CMK (cell line): ENCODE results near the gene PLAU.
"Not testable (repeated sequence)": the region's sequence is repeated elsewhere in the genome, so short reads cannot be mapped to it uniquely, and the experiment has no call there.

ENCODE experiments used
- DNase-seq: peaks from one replicate; pipeline ENCODE4 v3.0.0-alpha.2; 2010; ENCODE audit warnings: low read depth

PLAU gene

DNA sequence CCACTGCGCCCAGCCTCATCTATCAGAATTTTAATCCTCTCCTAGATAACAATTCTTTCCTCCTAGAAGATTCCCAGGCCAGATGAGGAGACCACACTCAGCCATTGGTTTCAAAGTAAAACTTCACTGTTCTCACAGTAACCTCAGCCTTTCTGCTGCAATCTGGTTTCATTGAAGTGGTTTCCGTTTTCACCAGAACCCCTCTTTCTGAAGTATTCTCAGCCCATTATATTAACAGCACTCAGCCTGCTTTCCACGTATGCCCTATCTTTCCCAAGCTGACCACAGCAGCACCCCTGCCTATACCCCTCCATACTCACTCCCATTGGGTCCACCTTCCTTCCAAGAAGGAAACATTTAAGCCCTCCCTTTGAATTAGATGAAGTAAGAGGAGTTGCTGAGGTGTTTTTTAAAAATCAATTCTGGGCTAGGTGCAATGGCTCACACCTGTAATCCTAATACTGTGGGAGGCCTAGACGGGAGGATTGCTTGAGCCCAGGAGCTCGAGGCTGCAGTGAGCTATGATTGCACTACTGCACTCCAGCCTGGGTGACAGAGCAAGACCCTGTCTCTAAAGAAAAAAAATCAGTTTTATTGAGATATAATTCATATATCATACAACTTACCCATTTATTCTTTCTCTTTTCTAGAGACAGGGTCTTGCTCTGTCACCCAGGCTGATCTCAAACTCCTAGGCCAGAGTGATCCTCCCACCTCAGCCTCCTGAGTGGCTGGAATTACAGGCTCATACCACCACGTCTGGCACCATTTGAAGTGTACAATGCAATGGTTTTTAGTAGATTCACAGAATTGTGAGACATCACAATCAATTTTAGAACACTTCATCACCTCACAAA lies 11.3 kb downstream of the PLAU start:
- no peak for DNase-seq

DNA sequence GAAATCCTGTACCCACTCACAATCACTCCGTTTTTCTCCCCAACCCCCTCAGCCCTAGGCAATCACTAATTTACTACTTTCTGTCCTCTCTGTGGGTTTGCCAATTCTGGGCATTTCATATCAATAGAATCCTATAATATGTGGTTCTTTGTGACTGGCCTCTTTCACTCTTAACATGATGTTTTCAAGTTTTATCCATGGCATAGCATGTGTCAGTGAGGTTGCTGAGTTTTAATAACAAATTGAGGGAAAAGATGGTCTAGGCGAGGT lies 11.9 kb downstream of the PLAU start:
- no peak for DNase-seq

DNA sequence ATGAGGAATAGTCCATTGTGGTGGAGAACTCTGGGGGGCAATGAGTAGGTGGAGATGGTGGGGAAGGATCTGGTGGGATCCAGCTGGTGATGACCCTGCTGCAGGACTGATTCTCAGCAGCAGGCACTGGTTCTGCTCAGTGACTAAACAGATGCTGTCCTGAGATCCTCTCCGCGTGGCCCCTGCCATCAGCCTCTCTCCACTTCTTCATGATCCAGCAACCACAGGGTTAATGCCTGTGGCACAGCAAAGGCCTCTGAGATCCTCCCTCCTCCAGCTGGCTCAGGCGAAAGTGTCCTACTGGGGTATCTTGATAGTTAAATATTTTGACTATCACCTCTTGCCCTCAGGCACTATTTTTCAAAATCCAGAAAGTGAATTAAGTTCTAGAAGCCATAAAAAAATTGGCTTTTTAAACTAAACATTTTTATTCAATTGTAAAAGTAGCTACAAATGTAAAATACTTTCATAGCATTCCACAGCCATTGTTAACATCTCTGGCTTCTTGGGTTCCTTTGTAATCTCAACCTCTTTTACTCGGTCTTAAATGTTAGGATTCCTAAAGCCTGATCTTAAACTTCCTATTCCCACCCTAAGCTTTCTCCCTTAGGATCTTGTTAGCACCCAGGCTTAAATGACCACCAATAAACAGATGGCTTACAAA lies 13.1 kb downstream of the PLAU start:
- no peak for DNase-seq

DNA sequence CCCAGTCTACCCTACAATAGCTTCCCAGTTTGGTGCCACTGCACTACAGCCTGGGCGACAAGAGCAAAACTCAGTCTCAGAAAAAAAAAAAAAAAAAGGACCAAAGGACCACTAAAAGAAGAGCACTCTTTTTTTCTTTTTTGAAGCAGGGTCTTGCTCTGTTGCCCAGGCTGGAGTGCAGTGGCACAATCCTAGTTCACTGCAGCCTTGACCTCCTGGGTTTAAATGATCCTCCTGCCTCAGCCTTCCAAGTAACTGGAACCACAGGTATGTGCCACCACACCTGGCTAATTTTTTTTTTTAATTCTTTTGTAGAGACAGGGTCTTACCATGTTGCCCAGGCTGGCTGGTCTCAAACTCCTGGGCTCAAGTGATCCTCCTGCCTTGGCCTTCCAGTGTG lies 14.0 kb downstream of the PLAU start:
- no peak for DNase-seq

DNA sequence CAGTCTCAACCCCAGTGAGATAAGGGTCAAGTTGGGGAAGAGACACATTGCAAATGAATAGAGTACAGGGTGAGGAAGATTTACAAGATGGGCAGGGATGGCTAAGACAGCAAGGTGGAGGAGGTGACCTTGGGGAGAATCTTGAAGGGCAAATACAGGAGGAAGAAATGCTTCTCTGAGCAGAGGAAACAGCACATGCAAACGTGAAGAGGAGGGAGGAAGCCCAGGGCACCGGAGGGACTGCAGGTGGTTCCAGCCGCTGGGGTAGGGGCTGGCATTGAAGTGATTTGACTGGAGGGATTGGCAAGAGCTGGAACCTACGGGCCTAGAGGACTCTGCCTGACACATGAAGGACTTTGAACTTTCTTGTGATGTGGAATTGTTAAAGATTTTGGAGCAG lies 14.6 kb downstream of the PLAU start:
- DNase-seq = no peak

DNA sequence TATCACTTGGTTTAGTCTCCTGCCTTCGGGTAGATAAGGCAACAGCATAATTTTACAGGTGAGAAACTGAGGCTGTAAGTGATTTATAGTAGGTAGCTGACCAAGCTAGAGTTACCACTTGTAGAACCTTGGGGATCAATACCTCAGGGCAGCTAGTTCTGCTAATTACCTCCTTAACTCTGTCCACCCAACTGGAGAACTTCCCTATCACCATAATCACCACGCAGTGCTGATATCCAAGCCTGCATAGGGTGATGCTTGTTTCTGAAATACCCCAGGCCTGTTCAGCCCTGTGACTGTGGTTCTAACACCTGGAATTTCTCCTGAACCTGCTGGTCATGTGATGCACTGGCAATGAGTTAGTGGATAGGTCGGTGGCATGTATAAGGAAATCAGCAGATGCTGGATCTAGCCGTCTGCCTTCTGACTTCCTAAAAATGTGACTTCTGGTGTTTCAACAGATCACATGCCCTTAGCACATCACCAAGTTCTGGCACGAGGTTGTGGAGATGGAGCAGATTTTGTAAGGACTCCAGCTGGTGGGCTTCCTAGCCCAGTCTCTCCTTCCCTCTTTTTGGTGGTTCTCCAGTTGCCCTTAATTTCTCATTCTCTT lies 15.3 kb downstream of the PLAU start:
- DNase-seq = no peak

DNA sequence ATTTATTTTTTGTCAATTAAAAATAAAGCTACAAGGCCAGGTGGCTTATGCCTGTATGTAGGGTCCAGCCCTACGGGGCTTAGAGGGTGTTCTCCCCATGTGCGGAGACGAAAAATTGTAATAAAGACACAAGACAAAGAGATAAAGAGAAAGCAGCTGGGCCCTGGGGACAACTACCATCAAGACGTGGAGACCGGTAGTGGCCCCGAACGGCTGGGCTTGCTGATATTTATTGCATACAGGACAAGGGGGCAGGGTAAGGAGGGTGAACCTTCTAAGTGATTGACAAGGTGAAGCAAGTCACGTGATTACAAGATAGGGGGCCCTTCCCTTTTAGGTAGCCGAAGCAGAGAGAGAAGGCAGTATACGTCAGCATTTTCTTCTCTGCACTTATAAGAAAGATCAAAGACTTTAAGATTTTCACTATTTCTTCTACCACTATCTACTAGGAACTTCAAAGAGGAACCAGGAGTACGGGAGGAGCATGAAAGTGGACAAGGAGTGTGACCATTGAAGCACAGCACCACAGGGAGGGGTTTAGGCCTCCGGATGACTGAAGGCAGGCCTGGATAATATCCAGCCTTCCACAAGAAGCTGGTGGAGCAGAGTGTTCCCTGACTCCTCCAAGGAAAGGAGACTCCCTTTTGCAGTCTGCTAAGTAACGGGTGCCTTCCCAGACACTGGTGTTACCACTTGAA lies 19.8 kb downstream of the PLAU start:
- DNase-seq = not testable (repeated sequence)

DNA sequence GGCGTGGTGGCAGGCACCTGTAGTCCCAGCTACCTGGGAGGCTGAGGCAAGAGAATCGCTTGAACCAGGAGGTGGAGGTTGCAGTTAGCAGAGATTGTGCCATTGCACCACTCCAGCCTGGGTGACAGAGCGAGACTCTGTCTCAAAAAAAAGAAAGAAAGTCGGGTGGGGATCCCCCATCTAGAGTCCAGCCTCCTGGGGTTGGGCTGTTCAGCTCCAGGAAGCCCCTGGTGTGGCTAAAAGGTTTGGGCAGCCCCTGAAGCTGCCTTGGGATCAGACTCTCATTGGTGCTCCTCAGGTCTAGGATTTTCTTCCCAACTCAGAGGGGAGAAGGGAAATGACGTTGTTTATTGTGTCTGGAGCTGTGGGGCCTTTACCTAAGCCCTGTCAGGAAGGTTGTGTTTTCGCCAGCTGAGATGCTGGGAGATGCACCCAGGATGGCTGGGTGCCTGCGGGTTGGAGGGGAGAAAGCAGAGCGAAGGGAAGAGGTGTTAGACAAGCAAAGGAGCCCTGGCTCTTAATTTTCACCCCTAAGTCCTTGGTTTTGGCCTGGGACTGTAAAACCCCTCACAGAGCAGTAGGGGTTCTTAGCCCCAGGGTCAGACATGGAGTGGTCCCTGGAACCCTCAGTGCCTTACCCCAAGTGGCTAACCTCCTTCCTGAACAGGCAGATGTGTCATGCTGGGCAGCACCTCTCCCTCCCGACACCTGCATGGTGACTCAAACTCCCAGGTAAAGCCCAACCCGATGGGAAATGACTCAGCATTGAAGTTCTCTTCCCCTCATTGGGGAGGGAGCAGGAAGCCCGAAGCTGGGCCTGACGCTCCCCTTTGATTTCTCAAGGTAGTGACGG lies 21.1 kb downstream of the PLAU start:
- DNase-seq = no peak

DNA sequence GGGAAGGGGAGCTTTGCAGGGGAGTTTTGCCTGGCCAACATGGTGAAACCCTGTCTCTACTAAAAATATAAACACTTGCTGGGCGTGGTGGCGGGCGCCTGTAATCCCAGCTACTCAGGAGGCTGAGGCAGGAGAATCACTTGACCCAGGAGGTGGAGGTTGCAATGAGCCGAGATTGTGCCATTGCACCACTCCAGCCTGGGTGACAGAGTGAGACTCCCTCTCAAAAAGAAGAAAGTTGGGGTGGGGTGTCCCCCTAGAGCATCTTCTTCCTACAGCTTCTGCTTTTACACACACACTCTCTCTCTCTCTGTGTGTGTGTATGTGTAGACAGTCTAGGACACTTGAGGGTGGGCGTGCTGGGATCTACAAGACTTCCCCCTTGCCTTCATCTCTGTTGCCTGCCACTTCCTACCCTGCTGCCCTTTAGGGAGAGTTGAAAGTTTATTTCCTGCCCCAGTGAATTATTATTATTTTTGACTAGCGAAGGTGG lies 21.7 kb downstream of the PLAU start:
- no peak for DNase-seq

DNA sequence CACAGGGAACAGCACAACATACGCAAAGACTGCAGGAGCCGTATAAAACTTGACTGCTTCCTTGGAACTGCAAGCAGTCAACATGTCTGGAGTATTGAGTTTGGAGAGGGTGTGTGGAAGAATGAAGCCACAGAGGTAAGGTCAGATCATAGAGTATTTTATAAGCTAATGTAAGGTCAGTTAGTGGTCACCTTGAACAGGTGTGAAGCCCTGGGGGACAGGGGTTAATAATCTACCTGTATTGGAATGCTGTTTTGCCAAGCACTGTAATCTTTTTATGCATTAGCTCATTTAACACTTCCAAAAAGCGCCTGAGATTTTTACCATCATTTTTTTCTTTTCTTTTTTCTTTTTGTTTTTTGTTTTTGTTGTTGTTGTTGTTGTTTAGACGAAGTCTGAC lies 23.1 kb downstream of the PLAU start:
- no peak for DNase-seq

DNA sequence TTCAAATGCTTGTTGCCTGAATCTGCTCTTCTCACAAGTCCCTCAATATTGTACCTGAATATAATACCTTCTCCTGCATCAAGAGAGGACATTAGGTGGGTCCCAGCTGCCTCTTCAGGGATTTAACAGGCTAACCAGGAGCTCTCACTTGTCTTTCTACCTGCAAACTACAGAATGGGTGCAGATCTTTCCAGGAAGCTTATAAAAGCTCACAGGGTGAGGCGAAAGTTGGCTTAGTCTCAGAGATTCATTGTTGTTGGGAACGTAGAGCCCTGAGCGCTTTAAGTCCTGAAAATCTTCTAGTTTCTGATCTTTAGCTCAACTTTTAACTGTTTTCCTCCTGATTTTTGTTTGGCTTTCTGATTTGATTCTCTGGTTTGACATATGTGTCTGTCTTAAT lies 25.0 kb downstream of the PLAU start:
- no peak for DNase-seq

DNA sequence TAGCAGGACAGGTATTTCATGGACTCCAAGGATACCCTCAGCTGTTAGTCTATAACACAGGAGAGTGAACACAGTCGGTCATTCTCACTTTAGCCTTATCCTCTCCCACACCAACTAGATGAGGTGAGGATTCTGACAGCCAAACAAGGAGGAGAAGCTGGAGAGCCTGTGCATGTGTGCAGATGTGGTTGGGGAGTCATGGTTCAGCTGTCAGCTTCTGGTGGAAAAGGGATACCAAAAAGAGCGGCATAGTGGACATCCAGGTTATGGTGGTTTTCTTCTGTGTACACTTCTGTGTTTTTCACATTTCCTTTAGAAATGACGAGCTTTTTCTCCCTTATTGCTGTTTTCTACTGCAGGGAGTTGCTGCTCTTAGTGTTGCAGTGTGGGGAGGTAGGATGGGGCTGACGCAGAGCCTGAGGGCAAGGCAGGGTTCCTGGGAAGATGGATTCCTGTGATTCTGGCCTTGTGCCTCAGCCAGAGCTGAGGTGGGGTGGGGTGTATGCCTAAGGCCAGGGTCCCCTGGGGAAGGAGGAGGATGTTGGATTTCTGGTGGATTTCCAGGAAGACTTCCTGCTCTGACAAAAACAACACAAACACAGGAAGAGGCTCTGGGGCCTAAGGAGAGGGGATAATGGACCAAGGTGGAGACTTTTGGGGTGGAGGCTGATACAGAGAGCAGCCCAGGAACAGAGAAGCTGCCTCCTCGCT lies 26.6 kb downstream of the PLAU start:
- no peak for DNase-seq

DNA sequence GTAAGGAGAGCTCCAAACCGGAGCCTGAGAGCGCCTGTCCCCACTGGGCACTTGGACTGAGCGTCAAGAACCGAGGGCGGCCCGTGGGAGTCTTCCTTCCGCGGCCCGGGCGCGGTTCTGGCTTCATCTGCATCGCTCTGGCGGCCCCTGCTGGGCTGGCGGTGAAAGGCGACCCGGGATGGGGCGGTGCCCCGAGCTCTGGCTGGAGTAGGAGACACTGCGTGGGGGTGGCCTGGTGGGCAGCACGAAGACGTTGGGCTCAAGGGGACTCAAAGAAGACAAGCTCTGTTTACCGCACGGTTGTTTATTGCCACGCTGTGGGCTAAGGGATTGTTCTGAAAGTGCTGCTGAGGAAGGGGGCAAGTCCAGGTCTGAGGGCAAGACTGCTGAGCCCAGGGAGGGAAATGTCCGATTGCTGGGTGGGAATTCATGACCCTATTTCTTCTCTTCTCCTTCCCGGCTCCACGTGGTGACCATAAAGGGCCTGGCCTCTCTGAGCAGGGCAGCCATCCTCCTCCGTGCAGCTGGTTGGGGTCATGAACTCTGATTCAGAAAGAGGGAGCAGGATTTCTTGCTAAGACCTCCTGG lies 29.8 kb downstream of the PLAU start:
- DNase-seq = peak; percentile 57

DNA sequence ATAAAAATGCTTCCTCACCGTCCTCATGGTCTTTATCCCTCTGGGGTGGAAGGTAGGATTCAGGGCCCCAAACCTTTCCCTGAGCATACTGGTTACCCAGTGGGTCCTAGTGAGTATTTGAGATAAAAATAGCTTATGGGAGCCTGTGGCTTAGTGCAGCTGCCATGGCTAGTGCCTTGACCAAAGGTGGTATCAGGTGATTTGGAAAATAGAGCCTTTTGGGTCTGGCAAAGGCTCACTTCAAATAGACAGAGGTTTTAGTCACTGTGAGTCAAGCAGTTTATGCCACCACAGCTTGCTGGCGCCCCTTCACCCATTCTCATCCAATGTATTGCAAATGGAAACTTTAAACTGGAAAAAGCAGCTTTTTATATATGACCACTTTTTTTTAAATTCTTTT lies 30.4 kb downstream of the PLAU start:
- DNase-seq = no peak

DNA sequence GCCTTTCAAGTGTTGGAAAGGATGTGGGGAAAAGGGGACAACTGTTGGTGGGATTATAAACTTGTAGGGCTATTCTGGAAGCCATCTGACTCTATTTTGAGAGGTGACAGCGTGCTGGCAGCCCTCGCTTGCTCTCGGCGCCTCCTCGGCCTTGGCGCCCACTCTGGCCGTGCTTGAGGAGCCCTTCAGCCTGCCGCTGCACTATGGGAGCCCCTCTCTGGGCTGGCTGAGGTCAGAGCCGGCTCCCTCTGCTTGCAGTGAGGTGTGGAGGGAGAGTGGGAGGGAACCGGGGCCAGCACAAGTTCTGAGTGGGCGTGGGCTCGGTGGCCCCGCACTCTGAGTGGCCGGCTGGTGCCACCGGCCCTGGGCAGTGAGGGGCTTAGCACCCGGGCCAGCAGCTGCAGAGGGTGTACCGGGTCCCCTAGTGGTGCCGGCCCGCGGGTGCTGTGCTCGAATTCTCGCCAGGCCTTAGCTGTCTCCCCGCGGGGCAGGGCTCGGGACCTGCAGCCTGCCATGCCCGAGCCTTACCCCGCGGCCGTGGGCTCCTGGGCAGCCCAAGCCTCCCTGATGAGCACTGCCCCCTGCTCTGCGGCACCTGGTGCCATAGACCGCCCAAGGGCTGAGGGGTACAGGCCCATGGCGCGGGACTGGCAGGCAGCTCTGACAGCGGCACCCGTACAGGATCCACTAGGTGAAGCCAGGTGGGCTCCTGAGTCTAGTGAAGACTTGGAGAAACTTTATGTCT lies 33.6 kb downstream of the PLAU start:
- no peak for DNase-seq

DNA sequence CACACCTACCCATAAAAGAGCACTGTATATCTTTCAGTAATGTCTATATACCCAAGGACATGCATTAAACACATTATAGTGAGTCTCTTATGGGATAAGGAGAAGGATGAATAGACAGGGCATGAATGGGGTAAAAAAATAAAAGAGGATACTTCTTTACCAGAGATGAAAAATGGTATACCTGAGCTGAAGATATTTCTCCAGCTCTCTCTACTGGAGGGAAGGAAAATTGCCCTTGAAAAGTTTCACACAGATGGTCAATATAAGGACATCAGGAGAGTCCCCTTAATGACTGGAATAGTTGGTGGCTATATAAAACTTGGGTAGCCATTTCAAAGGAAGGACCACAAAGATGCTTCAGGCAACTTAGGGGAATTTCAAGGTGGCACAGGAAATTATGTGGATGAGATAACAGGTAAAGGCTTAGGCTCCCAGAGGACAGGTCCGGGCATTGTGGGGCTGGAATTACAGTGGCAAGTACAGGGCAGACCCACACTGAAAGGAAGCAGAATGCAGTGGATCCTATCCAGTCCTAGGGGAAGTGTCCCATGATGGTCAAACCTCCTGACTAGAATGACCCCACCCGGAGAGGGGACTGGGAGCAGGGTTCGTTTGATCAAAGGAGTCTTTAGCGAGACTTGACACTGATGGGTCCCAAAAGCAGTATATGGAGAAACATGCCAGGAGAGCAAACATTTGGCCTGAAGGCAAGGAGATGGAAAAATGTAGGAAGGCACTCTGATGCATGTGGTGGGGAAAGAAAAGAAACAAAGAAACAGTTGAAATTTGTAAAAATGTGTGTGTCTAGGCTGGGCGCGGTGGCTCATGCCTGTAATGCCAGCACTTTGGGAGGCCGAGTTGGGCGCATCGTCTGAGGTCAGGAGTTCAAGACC lies 35.6 kb downstream of the PLAU start:
- DNase-seq = no peak

DNA sequence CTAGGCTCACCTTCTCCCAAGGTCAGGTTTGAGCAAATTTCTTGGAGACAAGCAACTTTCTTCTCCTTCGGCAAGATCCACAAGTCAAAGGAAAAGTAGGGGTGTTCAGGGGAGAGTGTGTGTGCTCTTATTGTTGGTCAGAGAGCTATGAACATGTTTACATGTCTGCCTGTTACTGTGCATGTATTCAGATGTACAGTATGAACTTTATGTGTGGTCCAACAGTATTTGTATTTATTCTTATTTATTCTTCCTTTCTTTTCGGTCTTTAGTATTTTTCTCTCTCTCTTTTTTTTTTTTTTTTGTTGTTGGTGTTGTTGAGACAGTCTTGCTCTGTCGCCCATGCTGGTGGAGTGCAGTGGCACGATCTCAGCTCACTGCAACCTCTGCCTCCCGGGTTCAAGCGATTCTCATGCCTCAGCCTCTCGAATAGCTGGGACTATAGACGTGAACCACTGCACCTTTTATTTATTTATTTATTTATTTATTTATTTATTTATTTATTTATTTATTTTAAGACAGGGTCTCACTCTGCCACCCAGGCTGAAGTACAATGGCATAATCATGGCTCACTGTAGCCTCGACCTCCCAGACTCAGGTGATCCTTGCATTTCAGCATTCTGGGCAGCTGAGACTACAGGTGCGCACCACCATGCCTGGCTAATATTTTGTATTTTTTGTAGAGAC lies 38.2 kb downstream of the PLAU start:
- DNase-seq = no peak

DNA sequence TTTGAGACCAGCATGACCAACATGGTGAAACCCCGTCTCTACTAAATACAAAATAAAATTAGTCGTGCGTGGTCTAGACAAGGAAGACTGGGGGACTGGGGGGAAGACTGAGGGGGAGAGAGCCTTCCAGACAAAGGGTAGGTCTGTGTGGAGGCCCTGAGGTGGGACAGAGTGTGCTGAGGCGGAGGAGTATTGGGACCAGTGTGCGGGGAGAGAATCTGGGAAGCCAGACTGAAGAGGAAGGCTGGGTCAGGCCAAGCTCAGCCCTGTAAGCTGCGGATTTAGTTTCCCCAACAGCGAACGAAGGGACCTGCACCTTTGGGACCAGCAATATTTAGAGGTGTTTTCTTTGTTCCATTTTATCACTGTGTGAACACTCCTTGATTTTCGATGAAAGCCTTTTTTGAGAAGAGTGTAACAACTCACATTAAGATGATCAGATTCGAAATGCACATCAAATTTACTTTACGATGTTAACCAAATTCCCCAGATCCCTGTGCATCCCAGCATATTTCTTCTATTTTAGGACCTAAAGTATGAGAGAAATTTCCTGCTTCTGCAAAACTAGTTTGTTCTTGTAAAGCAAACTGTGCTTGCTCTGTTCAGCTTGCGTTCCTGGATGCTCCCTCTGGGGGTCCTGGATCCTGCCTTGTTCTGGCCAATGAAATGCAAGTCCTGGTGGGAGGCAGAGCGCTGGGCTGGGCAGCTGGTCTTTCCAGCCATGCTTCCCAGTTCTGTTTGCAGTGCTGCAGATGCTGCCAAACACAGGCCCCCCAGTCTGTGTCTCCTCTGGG lies 39.4 kb downstream of the PLAU start:
- no peak for DNase-seq
